Measurements from ENCODE around the gene MYO18A.
A peak's percentile ranks its signal among the peaks of the same experiment; 100 is the strongest.

MYO18A gene

DNA sequence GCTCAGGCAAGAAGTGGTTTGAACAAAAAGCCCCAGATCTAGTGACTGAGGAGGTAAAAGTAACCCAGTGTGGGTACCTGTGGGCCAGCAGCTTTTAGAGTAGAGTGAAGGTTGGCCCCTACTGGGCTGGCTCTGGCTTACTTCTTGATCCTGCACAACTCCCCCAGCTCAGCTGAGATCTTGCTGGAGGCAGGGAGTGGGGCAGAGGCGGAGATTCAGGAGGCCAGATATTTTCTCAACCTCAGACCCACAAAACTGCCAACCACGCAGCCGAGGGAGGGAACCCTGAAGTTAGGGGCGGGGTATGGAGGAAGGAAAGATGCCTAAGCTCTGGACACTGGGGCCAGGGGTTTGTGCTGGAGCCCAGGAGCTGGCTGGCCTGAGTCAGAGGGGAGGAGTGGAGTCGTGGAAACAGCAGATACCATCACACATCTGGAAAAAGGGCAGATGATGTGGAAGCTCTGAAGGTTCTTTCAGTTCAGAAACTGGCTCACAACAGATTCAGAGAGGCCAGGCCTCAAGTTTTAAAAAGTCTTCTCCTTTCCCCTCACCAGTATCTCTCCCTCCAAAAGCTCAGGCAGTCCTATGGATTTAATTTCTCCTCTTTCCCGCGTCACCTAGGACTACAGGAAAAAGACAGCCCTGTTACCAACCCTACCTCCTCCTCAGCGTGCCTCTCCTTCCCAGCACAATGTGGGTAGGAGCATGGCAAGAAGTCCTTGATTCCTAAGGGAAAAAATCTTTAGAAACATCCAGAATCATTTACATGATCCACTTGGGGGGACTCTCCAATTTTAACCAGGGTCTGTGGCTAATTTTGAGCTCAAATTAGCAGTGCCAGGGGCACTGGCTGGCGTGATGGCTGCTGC, 48.1 kb downstream of the MYO18A start:
- TF ChIP-seq, protein P1, sequence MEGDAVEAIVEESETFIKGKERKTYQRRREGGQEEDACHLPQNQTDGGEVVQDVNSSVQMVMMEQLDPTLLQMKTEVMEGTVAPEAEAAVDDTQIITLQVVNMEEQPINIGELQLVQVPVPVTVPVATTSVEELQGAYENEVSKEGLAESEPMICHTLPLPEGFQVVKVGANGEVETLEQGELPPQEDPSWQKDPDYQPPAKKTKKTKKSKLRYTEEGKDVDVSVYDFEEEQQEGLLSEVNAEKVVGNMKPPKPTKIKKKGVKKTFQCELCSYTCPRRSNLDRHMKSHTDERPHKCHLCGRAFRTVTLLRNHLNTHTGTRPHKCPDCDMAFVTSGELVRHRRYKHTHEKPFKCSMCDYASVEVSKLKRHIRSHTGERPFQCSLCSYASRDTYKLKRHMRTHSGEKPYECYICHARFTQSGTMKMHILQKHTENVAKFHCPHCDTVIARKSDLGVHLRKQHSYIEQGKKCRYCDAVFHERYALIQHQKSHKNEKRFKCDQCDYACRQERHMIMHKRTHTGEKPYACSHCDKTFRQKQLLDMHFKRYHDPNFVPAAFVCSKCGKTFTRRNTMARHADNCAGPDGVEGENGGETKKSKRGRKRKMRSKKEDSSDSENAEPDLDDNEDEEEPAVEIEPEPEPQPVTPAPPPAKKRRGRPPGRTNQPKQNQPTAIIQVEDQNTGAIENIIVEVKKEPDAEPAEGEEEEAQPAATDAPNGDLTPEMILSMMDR (conservative IDR thresholded peaks at IDR 0.05; ENCODE audit: low read length), result no peak
- peak overlapping the region; percentile 34 for H3K4me3 ChIP-seq (ENCODE audit: low read length)
- peak; percentile 93 for DNase-seq (ENCODE audit: low read depth)

DNA sequence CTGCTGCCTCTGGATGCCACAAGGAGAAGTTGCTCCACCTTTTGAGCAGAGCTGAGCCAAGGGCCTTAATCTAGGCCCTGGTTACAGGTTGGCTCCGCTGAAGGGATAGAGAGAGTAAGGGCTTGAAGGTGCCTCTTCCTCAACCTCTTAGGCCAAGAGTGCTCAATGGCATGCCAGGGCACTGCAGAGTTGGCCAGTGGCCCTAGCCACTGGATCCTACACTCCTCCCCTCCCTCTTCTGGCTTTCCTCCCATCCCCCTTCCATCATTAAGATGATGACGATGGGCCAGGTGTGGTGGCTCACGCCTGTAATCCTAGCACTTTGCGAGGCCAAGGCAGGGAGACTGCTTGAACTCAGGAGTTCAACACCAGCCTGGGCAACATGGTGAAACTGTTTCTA, 50.5 kb downstream of the MYO18A start:
- H3K4me3 ChIP-seq (ENCODE audit: low read length), result no peak overlapping the region
- TF ChIP-seq, protein P1 (conservative IDR thresholded peaks at IDR 0.05; ENCODE audit: low read length), result no peak
- DNase-seq (ENCODE audit: low read depth), result no peak

DNA sequence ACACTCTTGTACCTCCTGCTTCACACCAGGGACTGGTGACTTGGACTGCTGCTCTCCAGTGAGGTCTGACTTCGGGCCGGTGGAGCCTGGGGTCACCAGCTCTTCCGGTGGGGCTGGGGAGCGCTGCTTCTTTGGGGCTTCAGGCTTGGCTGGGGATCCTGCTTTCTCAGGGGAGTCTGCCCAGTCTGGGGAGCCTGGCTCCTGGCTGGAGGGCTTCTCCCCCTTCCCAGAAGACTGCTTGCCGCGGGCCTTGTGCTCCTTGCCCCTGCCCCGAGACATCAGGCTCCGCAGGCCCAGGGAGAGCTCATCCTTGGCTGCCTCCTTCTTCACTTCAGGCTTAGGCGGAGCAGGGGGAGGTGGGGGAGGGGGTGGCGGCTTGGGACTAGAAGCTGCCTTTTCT, 52.4 kb downstream of the MYO18A start:
- DNase-seq (ENCODE audit: low read depth), result no peak
- H3K4me3 ChIP-seq (ENCODE audit: low read length), result no peak overlapping the region
- TF ChIP-seq, protein P1 (conservative IDR thresholded peaks at IDR 0.05; ENCODE audit: low read length), result no peak

DNA sequence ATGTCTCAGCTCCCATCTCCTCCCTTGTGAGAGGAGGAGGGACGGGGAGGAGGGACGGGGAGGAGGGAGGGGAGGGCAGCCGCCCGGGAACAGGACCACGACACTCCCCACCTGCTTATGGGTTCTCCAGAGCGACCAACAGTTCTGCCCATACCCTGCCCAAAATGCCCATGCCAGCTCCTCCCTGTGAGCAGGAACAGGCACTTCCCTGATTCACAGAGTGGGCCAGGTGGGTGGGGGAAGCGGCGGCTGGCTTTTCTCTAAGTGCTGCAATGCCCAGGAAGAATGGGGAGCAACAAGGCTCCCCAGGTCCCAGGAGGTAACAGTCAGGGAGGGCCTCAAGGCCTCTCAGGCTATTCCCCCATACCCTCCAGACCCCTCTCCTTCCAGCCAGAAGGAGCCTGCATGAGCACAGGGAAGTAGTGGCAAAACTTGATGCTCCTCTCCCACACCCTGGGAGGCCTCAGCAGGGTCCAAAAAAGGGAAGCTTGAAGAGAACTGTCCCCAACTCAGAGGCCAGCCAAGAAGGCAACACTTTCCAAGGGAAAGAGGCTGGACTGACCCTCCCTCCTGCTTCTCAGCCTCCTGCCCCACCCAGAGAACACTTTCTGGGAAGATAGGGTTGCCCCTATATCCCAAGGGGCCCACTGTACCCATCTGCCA, 53.8 kb downstream of the MYO18A start:
- TF ChIP-seq, protein P1 (conservative IDR thresholded peaks at IDR 0.05; ENCODE audit: low read length), result no peak
- DNase-seq (ENCODE audit: low read depth), result no peak

DNA sequence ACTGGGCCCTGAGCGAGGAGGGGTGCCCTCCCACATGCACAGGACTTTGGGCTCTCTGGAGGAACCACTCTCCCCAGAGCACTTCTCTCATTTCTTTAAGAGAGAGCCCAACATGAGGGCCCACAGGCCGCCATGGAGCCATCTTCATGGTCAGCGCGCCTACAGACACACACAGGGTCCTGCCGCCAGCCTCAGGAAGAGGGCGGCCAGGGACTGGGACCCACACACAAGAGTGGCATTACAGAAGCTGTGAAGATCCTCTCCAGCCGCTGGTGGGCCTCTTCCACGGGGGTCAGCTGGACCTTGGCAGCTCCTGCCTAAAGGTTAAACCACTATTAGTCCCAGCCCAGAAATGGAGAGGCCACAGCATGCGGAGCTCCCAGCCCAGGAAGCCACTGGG, 54.5 kb downstream of the MYO18A start:
- TF ChIP-seq, protein P1 (conservative IDR thresholded peaks at IDR 0.05; ENCODE audit: low read length), result no peak
- DNase-seq (ENCODE audit: low read depth), result no peak
- no peak overlapping the region for H3K4me3 ChIP-seq (ENCODE audit: low read length)

More for the DNA sequence above, 53.8 kb downstream of the MYO18A start:
- no peak overlapping the region for H3K4me3 ChIP-seq (ENCODE audit: low read length)

DNA sequence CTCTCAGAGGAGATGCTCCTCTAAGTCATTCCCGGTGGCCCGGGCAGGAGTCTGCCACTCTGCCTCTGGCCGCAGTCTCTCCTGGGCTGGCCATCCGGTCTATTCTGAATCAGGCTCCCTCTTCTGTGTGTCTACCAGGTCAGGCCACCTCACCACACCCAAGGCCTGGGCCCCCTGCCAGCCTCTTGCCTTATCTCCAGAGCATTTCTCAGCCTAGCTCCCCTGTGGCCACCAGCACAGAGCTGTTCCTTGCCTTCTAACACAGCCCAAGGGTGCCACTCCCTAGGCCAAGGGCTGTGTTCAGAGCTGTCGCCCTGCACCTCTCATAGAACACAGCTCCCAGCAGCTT, 55.3 kb downstream of the MYO18A start:
- no peak for DNase-seq (ENCODE audit: low read depth)
- TF ChIP-seq, protein P1 (conservative IDR thresholded peaks at IDR 0.05; ENCODE audit: low read length), result no peak

More for the DNA sequence above, 55.3 kb downstream of the MYO18A start:
- H3K4me3 ChIP-seq (ENCODE audit: low read length), result no peak overlapping the region

Measured in AG10803 (cell line).